HCT116 (cell line): Measurements from ENCODE around the gene IL12A. TPM values are rescaled to one million over a fixed set of nuclear protein-coding genes. Genes with fewer than 3 reads are reported as not detected.

Experiments used
- ATAC-seq: fragments of 200-7000 bp; cut with Tn5 transposase; 2 replicates; pipeline ENCODE4 v1.9.1; 2020; ENCODE audit warnings: mild to moderate bottlenecking, moderate library complexity
- Bru-seq: library from RNA; stranded (reverse); fragments of 400-500 nt; gene quantifications from one replicate; lab custom pipeline; 2021; lab: Mats Ljungman, UMichigan
- BruChase-seq, 2 experiments: library from RNA; stranded (reverse); fragments of 400-500 nt; gene quantifications; one replicate each; lab custom pipeline; 2021; lab: Mats Ljungman, UMichigan
- BruUV-seq: library from RNA; stranded (reverse); fragments of 400-500 nt; replicated peaks from 2 replicates; lab custom pipeline; 2021; lab: Mats Ljungman, UMichigan
- CTCF ChIA-PET: fragments of 300-600 bp; sonication (Branson Sonifier 250); formaldehyde crosslinking; loops from one replicate; lab custom pipeline; 2021; ENCODE audit warnings: antibody characterized with exemption; lab: Charles Lee
- POLR2A ChIA-PET: fragments of 300-600, 350-600 bp; sonication (Branson Sonifier 250); formaldehyde crosslinking; loops from one replicate; lab custom pipeline; 2021; ENCODE audit warnings: antibody characterized with exemption; lab: Charles Lee
- RAD21 ChIA-PET, 2 experiments: fragments of 300-600 bp; sonication (Branson Sonifier 250); formaldehyde crosslinking; loops; one replicate each; lab custom pipeline; 2023; ENCODE audit warnings: low total read pairs in 2 of 2; ENCODE audit not compliant: uncharacterized antibody in 2 of 2, unreplicated experiment in 2 of 2, low non-redundant PET in 1 of 2; lab: Charles Lee
- DNase-seq: peaks from one replicate; pipeline ENCODE4 v3.0.0-alpha.2; 2010; ENCODE audit warnings: low read depth, low spot score
- H2AFZ ChIP-seq: fragments of 200-600 bp; shearing (Covaris generic), sonication (generic); 2 replicates; pipeline ENCODE4 v1.6.1; 2017; ENCODE audit warnings: low read depth, mixed run types, mixed read lengths, antibody characterized with exemption, low read length; ENCODE audit not compliant: poor library complexity, severe bottlenecking
- H3K27ac ChIP-seq: 2 replicates; pipeline ENCODE4 v1.5.1; 2012; ENCODE audit warnings: low read depth, low read length
- H3K27me3 ChIP-seq: fragments of 200-600 bp; sonication (generic); 2 replicates; pipeline ENCODE4 v1.6.1; 2016; ENCODE audit warnings: mixed run types, low read length, mixed read lengths; ENCODE audit not compliant: insufficient read depth
- H3K36me3 ChIP-seq, 2 experiments: fragments of 200-500 bp in 1 of 2; fragments of 200-600 bp in 1 of 2; sonication (Bioruptor generic) in 1 of 2; sonication (generic) in 1 of 2; 2 replicates each; pipeline versions ENCODE4 v1.5.1 to v1.6.1; 2014 to 2016; ENCODE audit warnings: low read length in 2 of 2, inconsistent platforms in 1 of 2, mixed read lengths in 1 of 2, mixed run types in 1 of 2; ENCODE audit not compliant: insufficient read depth in 2 of 2, control insufficient read depth in 1 of 2
- H3K4me1 ChIP-seq, 2 experiments: fragments of 200-600 bp in 1 of 2; sonication (generic) in 1 of 2; 2 replicates each; pipeline versions ENCODE4 v1.5.1 to v1.6.1; 2012 to 2017; ENCODE audit warnings: low read length in 2 of 2, inconsistent platforms in 1 of 2, mild to moderate bottlenecking in 1 of 2, mixed read lengths in 1 of 2, mixed run types in 1 of 2, moderate library complexity in 1 of 2; ENCODE audit not compliant: insufficient read depth in 2 of 2, control insufficient read depth in 1 of 2
- H3K4me2 ChIP-seq: fragments of 200-600 bp; sonication (generic); 2 replicates; pipeline ENCODE4 v1.6.1; 2017; ENCODE audit warnings: mixed run types, low read length, mixed read lengths
- H3K4me3 ChIP-seq, 2 experiments: fragments of 200-600 bp in 1 of 2; sonication (generic) in 1 of 2; replicated peaks in 1 of 2; 2 replicates each; pipeline ENCODE4 v1.5.1; 2011 to 2016; ENCODE audit warnings: low read length in 2 of 2, control low read depth in 1 of 2, low read depth in 1 of 2, mild to moderate bottlenecking in 1 of 2, mixed read lengths in 1 of 2, mixed run types in 1 of 2
- H3K79me2 ChIP-seq: fragments of 200-600 bp; sonication (generic); 2 replicates; pipeline ENCODE4 v1.6.1; 2017; ENCODE audit warnings: mild to moderate bottlenecking, mixed run types, low read length, moderate library complexity, mixed read lengths; ENCODE audit not compliant: insufficient read depth
- H3K9ac ChIP-seq: fragments of 200-600 bp; sonication (generic); 2 replicates; pipeline ENCODE4 v1.6.1; 2016; ENCODE audit warnings: low read length, mixed read lengths
- H3K9me2 ChIP-seq: fragments of 200-600 bp; sonication (generic), shearing (Covaris generic); 2 replicates; pipeline ENCODE4 v1.6.1; 2017; ENCODE audit warnings: mixed run types, mild to moderate bottlenecking, moderate library complexity; ENCODE audit not compliant: insufficient read depth
- H3K9me3 ChIP-seq, 2 experiments: fragments of 200-500 bp in 1 of 2; fragments of 200-600 bp in 1 of 2; sonication (Bioruptor generic) in 1 of 2; sonication (generic) in 1 of 2; 2 replicates each; pipeline ENCODE4 v1.6.1; 2014 to 2017; ENCODE audit warnings: low read length in 2 of 2, mixed read lengths in 2 of 2, inconsistent platforms in 1 of 2, low read depth in 1 of 2, mild to moderate bottlenecking in 1 of 2, mixed run types in 1 of 2, moderate library complexity in 1 of 2; ENCODE audit not compliant: control insufficient read depth in 1 of 2, insufficient read depth in 1 of 2
- H4K20me1 ChIP-seq: fragments of 200-600 bp; sonication (generic), shearing (Covaris generic); 2 replicates; pipeline ENCODE4 v1.6.1; 2017; ENCODE audit warnings: mixed run types, mild to moderate bottlenecking, moderate library complexity; ENCODE audit not compliant: insufficient read depth
- CBX3 ChIP-seq: IDR thresholded peaks from 2 replicates; pipeline ENCODE4 v1.6.1; 2012; ENCODE audit warnings: low read depth
- CEBPB ChIP-seq: IDR thresholded peaks from 2 replicates; pipeline ENCODE4 v1.6.1; 2012; ENCODE audit warnings: low read depth
- EGR1 ChIP-seq: IDR thresholded peaks from 2 replicates; pipeline ENCODE4 v1.6.1; 2012; ENCODE audit warnings: low read depth
- ELF1 ChIP-seq: IDR thresholded peaks from 2 replicates; pipeline ENCODE4 v1.6.1; 2012; ENCODE audit warnings: low read depth, borderline replicate concordance
- EZH2 ChIP-seq: fragments of 200-600 bp; sonication (generic); IDR thresholded peaks from 2 replicates; pipeline ENCODE4 v1.6.1; 2017; ENCODE audit warnings: antibody characterized with exemption, mixed run types
- EZH2phosphoT487 ChIP-seq: fragments of 200-600 bp; IDR thresholded peaks from 2 replicates; pipeline ENCODE4 v1.6.1; 2018; ENCODE audit warnings: antibody characterized with exemption, borderline replicate concordance
- FOSL1 ChIP-seq: IDR thresholded peaks from 2 replicates; pipeline ENCODE4 v1.6.1; 2012; ENCODE audit warnings: low read depth
- JUND ChIP-seq: IDR thresholded peaks from 2 replicates; pipeline ENCODE4 v1.6.1; 2012
- POLR2A ChIP-seq: IDR thresholded peaks from 2 replicates; pipeline ENCODE4 v1.7.0; 2011; ENCODE audit warnings: borderline replicate concordance; ENCODE audit not compliant: insufficient read depth, insufficient read length; ENCODE audit errors: extremely low read depth
- POLR2AphosphoS5 ChIP-seq: IDR thresholded peaks from 2 replicates; pipeline ENCODE4 v1.6.1; 2011; ENCODE audit warnings: mild to moderate bottlenecking, low read depth, low read length, moderate library complexity
- RAD21 ChIP-seq: IDR thresholded peaks from 2 replicates; pipeline ENCODE4 v1.6.1; 2012; ENCODE audit warnings: low read depth, mild to moderate bottlenecking
- SIN3A ChIP-seq: IDR thresholded peaks from 2 replicates; pipeline ENCODE4 v1.6.1; 2012; ENCODE audit warnings: low read depth
- SP1 ChIP-seq: IDR thresholded peaks from 2 replicates; pipeline ENCODE4 v1.6.1; 2012; ENCODE audit warnings: low read depth
- SRF ChIP-seq: IDR thresholded peaks from 2 replicates; pipeline ENCODE4 v1.6.1; 2012; ENCODE audit warnings: low read depth
- TCF7L2 ChIP-seq: IDR thresholded peaks from 2 replicates; pipeline ENCODE4 v1.7.0; 2011; ENCODE audit warnings: borderline replicate concordance, inconsistent platforms; ENCODE audit not compliant: insufficient read depth, insufficient read length; ENCODE audit errors: extremely low read depth
- YY1 ChIP-seq: IDR thresholded peaks from 2 replicates; pipeline ENCODE4 v1.6.1; 2011; ENCODE audit warnings: low read length, low read depth, moderate library complexity, mild to moderate bottlenecking; ENCODE audit not compliant: insufficient replicate concordance; ENCODE audit errors: extremely low read depth
- ZFX ChIP-seq: fragments of 450-650 bp; IDR thresholded peaks from 2 replicates; pipeline ENCODE4 v1.6.1; 2017
- ZNF274 ChIP-seq: fragments of 200-500 bp; sonication (Bioruptor generic); IDR thresholded peaks from 2 replicates; pipeline ENCODE4 v1.6.1; 2014; ENCODE audit warnings: mild to moderate bottlenecking, low read depth, low read length, inconsistent platforms
- intact Hi-C: fragments of 100-400 bp; cut with micrococcal nuclease; formaldehyde crosslinking; loops from 2 replicates; pipeline ENCODE4 v1.10.0; 2022
- long read RNA-seq: library from polyadenylated mRNA; unstranded; transcript quantifications from one replicate; pipeline ENCODE4 v2.0.0, GENCODE V29; 2021; ENCODE audit not compliant: unreplicated experiment
- polyA plus RNA-seq: library from polyadenylated mRNA; unstranded; fragments of >200 nt; gene quantifications from 2 replicates; pipeline ENCODE4 v1.2.1, GENCODE V29; 2012; ENCODE audit warnings: missing spikeins
- total RNA-seq: library from RNA; stranded (reverse); gene quantifications from one replicate; pipeline ENCODE4 v1.2.1, GENCODE V29; 2021; ENCODE audit not compliant: unreplicated experiment
- TF ChIP-seq, protein P1 (sequence below): IDR thresholded peaks from 2 replicates; pipeline ENCODE4 v1.6.1; 2012
- TF ChIP-seq, protein P2 (sequence below), 3 experiments: fragments of 200-600 bp in 1 of 3; sonication (generic) in 1 of 3; IDR thresholded peaks in 2 of 3; conservative IDR thresholded peaks in 1 of 3; 2 replicates each; pipeline ENCODE4 v1.5.1; 2012 to 2017; ENCODE audit warnings: low read depth in 2 of 3, low read length in 2 of 3, antibody characterized with exemption in 1 of 3, borderline replicate concordance in 1 of 3, control low read depth in 1 of 3, mild to moderate bottlenecking in 1 of 3, mixed read lengths in 1 of 3, mixed run types in 1 of 3, moderate library complexity in 1 of 3; ENCODE audit not compliant: insufficient read depth in 1 of 3
- TF ChIP-seq, protein P3 (sequence below): IDR thresholded peaks from 2 replicates; pipeline ENCODE4 v1.6.1; 2012
- TF ChIP-seq, protein P4 (sequence below): IDR thresholded peaks from 2 replicates; pipeline ENCODE4 v1.6.1; 2011; ENCODE audit warnings: mild to moderate bottlenecking, low read length, moderate library complexity; ENCODE audit not compliant: insufficient replicate concordance; ENCODE audit errors: extremely low read depth

IL12A gene
- 2.8 TPM for total RNA-seq
- polyA plus RNA-seq, result 0.95 and 1.1 TPM in 2 replicates
- percentile 61 among the genes with signal in this experiment for Bru-seq, nascent RNA
- percentile 44 among the genes with signal in this experiment for BruChase-seq, experiment 1, labeled RNA remaining after a 6-hour chase
- percentile 46 among the genes with signal in this experiment for BruChase-seq, experiment 2, labeled RNA remaining after a 2-hour chase
- long read RNA-seq, transcript IL12A-201 (7 exons, 1,522 nt), result major isoform, 7 of 8 reads
- long read RNA-seq, partial matches to known transcripts, result 0 of 8 reads
- long read RNA-seq, other reads (novel, unspliced or antisense), result 0 of 8 reads

DNA sequence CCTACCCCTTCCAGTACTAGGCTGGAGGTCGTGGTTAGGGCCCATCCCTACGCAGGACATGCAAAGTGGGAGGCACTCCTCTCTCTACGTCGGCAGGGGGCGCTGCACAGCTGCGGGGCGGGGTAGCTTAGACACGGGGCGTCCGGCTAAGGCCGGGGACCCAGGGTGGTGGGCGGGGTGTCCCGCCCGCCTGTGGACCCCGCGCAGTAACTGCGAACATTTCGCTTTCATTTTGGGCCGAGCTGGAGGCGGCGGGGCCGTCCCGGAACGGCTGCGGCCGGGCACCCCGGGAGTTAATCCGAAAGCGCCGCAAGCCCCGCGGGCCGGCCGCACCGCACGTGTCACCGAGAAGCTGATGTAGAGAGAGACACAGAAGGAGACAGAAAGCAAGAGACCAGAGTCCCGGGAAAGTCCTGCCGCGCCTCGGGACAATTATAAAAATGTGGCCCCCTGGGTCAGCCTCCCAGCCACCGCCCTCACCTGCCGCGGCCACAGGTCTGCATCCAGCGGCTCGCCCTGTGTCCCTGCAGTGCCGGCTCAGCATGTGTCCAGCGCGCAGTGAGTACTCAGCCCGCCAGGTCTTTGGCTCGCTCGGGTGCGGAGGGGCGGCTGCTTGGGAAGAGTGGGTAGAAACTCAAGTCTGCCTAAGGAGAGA, at the start of gene IL12A:
IL12A (plus strand) TSS at position 219 of the 655 bp plus-strand sequence.
- Histone ChIP-seq H4K20me1 (no peaks in the 10 kb centered on the region), H3K4me1 (peaks cover 4 to 24% of the 10 kb centered on the region in 2 experiments; a peak in 3 of 4 replicates), H3K9me2 (no peaks in the 10 kb centered on the region), H3K9ac (peak within 1 kb of the TSS; percentile 78), H3K4me3 (peak within 1 kb of the TSS; percentile 69 to 73), H3K36me3 (peaks cover 0 to 6% of the 10 kb centered on the region in 2 experiments; a peak in 1 of 4 replicates), H3K4me2 (peak within 1 kb of the TSS; percentile 88), H3K27me3 (no peaks in the 10 kb centered on the region), H3K9me3 (no peaks in the 10 kb centered on the region), H2AFZ (peak within 1 kb of the TSS; percentile 95), H3K27ac (no peak within 1 kb of the TSS; the same call in 1 of the 2 replicates), H3K79me2 (no peaks in the 10 kb centered on the region; the same call in 1 of the 2 replicates)
- ATAC-seq, result peak; percentile 95
- intact Hi-C loops, result loop anchor here (5.0 kb wide), 1 partner anchor 106 kb away; no protein-coding TSS in a partner anchor
- DNase-seq, result peak; percentile 52
- CTCF ChIA-PET, result interaction anchor here (0.6 to 4.1 kb wide), 23 partner anchors 11 to 729 kb away, joined by 3 to 63 read pairs (median 4); no protein-coding TSS in a partner anchor
- no TSS peak for BruUV-seq
- POLR2A ChIA-PET, result interaction anchor here (0.9 kb wide), 1 partner anchor 18 kb away, joined by 3 read pairs; no protein-coding TSS in a partner anchor
- RAD21 ChIA-PET, result interaction anchor here in 1 of 2 experiments (0.8 to 1.1 kb wide), 2 partner anchors 15 to 18 kb away, joined by 3 to 4 read pairs; no protein-coding TSS in a partner anchor
- TF ChIP-seq ZNF274, result no peak
- TF ChIP-seq, protein P1, sequence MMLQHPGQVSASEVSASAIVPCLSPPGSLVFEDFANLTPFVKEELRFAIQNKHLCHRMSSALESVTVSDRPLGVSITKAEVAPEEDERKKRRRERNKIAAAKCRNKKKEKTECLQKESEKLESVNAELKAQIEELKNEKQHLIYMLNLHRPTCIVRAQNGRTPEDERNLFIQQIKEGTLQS, result no peak
- no peak for TF ChIP-seq EZH2phosphoT487
- TF ChIP-seq, protein P2, sequence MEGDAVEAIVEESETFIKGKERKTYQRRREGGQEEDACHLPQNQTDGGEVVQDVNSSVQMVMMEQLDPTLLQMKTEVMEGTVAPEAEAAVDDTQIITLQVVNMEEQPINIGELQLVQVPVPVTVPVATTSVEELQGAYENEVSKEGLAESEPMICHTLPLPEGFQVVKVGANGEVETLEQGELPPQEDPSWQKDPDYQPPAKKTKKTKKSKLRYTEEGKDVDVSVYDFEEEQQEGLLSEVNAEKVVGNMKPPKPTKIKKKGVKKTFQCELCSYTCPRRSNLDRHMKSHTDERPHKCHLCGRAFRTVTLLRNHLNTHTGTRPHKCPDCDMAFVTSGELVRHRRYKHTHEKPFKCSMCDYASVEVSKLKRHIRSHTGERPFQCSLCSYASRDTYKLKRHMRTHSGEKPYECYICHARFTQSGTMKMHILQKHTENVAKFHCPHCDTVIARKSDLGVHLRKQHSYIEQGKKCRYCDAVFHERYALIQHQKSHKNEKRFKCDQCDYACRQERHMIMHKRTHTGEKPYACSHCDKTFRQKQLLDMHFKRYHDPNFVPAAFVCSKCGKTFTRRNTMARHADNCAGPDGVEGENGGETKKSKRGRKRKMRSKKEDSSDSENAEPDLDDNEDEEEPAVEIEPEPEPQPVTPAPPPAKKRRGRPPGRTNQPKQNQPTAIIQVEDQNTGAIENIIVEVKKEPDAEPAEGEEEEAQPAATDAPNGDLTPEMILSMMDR (IDR thresholded peaks at IDR 0.05 in 2 of 3, conservative IDR thresholded peaks at IDR 0.05 in 1 of 3; ENCODE audit: borderline replicate concordance in 1 of 3, insufficient read depth in 1 of 3, low read depth in 2 of 3, low read length in 2 of 3), result peak; percentile 74 to 95 (median 93); a peak in 5 of 6 replicates
- no peak for TF ChIP-seq SRF
- TF ChIP-seq, protein P3, sequence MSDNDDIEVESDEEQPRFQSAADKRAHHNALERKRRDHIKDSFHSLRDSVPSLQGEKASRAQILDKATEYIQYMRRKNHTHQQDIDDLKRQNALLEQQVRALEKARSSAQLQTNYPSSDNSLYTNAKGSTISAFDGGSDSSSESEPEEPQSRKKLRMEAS, result peak; percentile 86
- TF ChIP-seq EGR1, result peak; percentile 37; the same call in 1 of the 2 replicates
- peak; percentile 36 for TF ChIP-seq YY1
- no peak for TF ChIP-seq ELF1
- peak; percentile 75; the same call in 1 of the 2 replicates for TF ChIP-seq CBX3
- TF ChIP-seq RAD21, result peak; percentile 56
- TF ChIP-seq POLR2AphosphoS5, result peak; percentile 53; the same call in 1 of the 2 replicates
- TF ChIP-seq POLR2A, result no peak
- no peak for TF ChIP-seq EZH2
- TF ChIP-seq FOSL1, result no peak
- no peak for TF ChIP-seq TCF7L2
- TF ChIP-seq CEBPB, result no peak
- no peak for TF ChIP-seq JUND
- TF ChIP-seq ZFX, result peak; percentile 67; the same call in 1 of the 2 replicates
- TF ChIP-seq, protein P4, sequence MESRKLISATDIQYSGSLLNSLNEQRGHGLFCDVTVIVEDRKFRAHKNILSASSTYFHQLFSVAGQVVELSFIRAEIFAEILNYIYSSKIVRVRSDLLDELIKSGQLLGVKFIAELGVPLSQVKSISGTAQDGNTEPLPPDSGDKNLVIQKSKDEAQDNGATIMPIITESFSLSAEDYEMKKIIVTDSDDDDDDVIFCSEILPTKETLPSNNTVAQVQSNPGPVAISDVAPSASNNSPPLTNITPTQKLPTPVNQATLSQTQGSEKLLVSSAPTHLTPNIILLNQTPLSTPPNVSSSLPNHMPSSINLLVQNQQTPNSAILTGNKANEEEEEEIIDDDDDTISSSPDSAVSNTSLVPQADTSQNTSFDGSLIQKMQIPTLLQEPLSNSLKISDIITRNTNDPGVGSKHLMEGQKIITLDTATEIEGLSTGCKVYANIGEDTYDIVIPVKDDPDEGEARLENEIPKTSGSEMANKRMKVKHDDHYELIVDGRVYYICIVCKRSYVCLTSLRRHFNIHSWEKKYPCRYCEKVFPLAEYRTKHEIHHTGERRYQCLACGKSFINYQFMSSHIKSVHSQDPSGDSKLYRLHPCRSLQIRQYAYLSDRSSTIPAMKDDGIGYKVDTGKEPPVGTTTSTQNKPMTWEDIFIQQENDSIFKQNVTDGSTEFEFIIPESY, result no peak
- peak; percentile 51 for TF ChIP-seq SIN3A
- TF ChIP-seq SP1, result no peak
